SK-N-SH treated with all-trans-retinoic acid at 6 μM for 48 hours (cell line): ENCODE measurements around the gene GTF2A1.

Experiments used
- ATAC-seq: fragments of 200-7000 bp; cut with Tn5 transposase; 3 replicates; pipeline ENCODE4 v1.9.1; 2020; ENCODE audit warnings: mild to moderate bottlenecking, moderate library complexity
- ARNTL ChIP-seq: fragments of 450-650 bp; formaldehyde crosslinking; IDR thresholded peaks from 2 replicates; pipeline ENCODE4 v1.5.0; 2020; ENCODE audit warnings: low read depth, mild to moderate bottlenecking, moderate library complexity, borderline replicate concordance
- BACH2 ChIP-seq: fragments of 250-450 bp; sonication (Bioruptor Pico); IDR thresholded peaks from 2 replicates; pipeline ENCODE4 v1.9.0; 2021; ENCODE audit warnings: mild to moderate bottlenecking, borderline replicate concordance
- CSDC2 ChIP-seq: fragments of 250-450 bp; sonication (Bioruptor Pico); IDR thresholded peaks from 2 replicates; pipeline ENCODE4 v1.5.0; 2020; ENCODE audit warnings: mild to moderate bottlenecking, moderate library complexity
- ESRRG ChIP-seq: fragments of 250-450 bp; sonication (Bioruptor Pico); IDR thresholded peaks from 2 replicates; pipeline ENCODE4 v1.6.1; 2021; ENCODE audit warnings: mild to moderate bottlenecking
- GLIS3 ChIP-seq: fragments of 250-450 bp; sonication (Bioruptor Pico); IDR thresholded peaks from 2 replicates; pipeline ENCODE4 v1.5.0; 2020; ENCODE audit warnings: mild to moderate bottlenecking, moderate library complexity
- ISL1 ChIP-seq: fragments of 250-450 bp; sonication (Bioruptor Pico); IDR thresholded peaks from 2 replicates; pipeline ENCODE4 v2.1.2; 2022; ENCODE audit warnings: mild to moderate bottlenecking, moderate library complexity
- OSR1 ChIP-seq: fragments of 250-450 bp; sonication (Bioruptor Pico); IDR thresholded peaks from 2 replicates; pipeline ENCODE4 v1.8.0; 2022; ENCODE audit warnings: moderate library complexity, mild to moderate bottlenecking, inconsistent platforms
- PATZ1 ChIP-seq: fragments of 250-450 bp; sonication (Bioruptor Pico); IDR thresholded peaks from 2 replicates; pipeline ENCODE4 v1.8.0; 2020; ENCODE audit warnings: mild to moderate bottlenecking, moderate library complexity, borderline replicate concordance
- POU6F1 ChIP-seq: fragments of 250-450 bp; sonication (Bioruptor Pico); IDR thresholded peaks from 2 replicates; pipeline ENCODE4 v1.8.0; 2021; ENCODE audit warnings: low read depth, mild to moderate bottlenecking, moderate library complexity, borderline replicate concordance
- SNAI2 ChIP-seq: fragments of 250-450 bp; sonication (Bioruptor Pico); IDR thresholded peaks from 2 replicates; pipeline ENCODE4 v1.5.0; 2020; ENCODE audit warnings: mild to moderate bottlenecking, moderate library complexity
- TCF4 ChIP-seq: fragments of 250-450 bp; sonication (Bioruptor Pico); IDR thresholded peaks from 2 replicates; pipeline ENCODE4 v1.8.0; 2021; ENCODE audit warnings: mild to moderate bottlenecking, moderate library complexity, borderline replicate concordance
- TOX ChIP-seq: fragments of 250-450 bp; sonication (Bioruptor Pico); IDR thresholded peaks from 2 replicates; pipeline ENCODE4 v1.8.0; 2021; ENCODE audit warnings: mild to moderate bottlenecking, moderate library complexity, borderline replicate concordance
- TSHZ2 ChIP-seq: fragments of 250-450 bp; sonication (Bioruptor Pico); IDR thresholded peaks from 2 replicates; pipeline ENCODE4 v1.5.0; 2020; ENCODE audit warnings: mild to moderate bottlenecking, moderate library complexity
- ZC3H10 ChIP-seq: fragments of 250-450 bp; sonication (Bioruptor Pico); IDR thresholded peaks from 2 replicates; pipeline ENCODE4 v1.5.1; 2021; ENCODE audit warnings: mild to moderate bottlenecking, moderate library complexity
- ZFP3 ChIP-seq: fragments of 250-450 bp; sonication (Bioruptor Pico); IDR thresholded peaks from 2 replicates; pipeline ENCODE4 v1.5.0; 2020; ENCODE audit warnings: mild to moderate bottlenecking, moderate library complexity
- ZFP30 ChIP-seq: fragments of 450-650 bp; formaldehyde crosslinking; IDR thresholded peaks from 2 replicates; pipeline ENCODE4 v1.5.0; 2022; ENCODE audit warnings: mild to moderate bottlenecking, moderate library complexity
- ZNF565 ChIP-seq: fragments of 450-650 bp; formaldehyde crosslinking; conservative IDR thresholded peaks from 2 replicates; pipeline ENCODE4 v1.5.0; 2020; ENCODE audit warnings: low read depth, mild to moderate bottlenecking, moderate library complexity
- ZNF8 ChIP-seq: fragments of 450-650 bp; formaldehyde crosslinking; IDR thresholded peaks from 2 replicates; pipeline ENCODE4 v1.5.0; 2020; ENCODE audit warnings: mild to moderate bottlenecking, moderate library complexity
- TF ChIP-seq, protein P1 (sequence below): fragments of 250-450 bp; sonication (Bioruptor Pico); IDR thresholded peaks from 2 replicates; pipeline ENCODE4 v1.5.1; 2021; ENCODE audit warnings: mild to moderate bottlenecking, moderate library complexity

The GTF2A1 gene

DNA sequence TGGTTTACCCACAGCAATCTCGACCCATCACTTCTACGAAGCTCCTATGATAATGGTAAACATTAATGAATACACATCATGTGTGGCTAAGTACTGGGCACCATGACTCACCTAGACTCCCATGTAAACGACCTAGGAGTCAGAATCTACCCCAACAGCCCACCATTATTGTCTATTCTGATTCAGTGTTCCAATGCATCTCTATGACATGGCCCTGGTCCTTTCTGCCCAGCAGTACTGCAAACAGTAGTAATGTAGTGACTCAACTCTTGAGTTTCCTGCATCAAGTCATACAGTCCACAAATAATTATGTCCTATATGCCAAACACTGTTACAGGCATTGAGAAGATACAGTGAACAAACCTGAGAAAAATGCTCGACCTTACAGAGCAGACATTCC is 14.6 kb downstream of the GTF2A1 start (continued):
- TF ChIP-seq ZC3H10 (CRISPR knock-in tag), result no peak
- no peak for TF ChIP-seq ESRRG
- TF ChIP-seq ZFP3 (CRISPR knock-in tag), result no peak
- no peak for TF ChIP-seq GLIS3 (CRISPR knock-in tag)
- TF ChIP-seq, protein P1, sequence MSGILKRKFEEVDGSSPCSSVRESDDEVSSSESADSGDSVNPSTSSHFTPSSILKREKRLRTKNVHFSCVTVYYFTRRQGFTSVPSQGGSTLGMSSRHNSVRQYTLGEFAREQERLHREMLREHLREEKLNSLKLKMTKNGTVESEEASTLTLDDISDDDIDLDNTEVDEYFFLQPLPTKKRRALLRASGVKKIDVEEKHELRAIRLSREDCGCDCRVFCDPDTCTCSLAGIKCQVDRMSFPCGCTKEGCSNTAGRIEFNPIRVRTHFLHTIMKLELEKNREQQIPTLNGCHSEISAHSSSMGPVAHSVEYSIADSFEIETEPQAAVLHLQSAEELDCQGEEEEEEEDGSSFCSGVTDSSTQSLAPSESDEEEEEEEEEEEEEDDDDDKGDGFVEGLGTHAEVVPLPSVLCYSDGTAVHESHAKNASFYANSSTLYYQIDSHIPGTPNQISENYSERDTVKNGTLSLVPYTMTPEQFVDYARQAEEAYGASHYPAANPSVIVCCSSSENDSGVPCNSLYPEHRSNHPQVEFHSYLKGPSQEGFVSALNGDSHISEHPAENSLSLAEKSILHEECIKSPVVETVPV, result no peak
- no peak for TF ChIP-seq PATZ1 (CRISPR knock-in tag)
- no peak for TF ChIP-seq OSR1 (CRISPR knock-in tag)
- TF ChIP-seq POU6F1 (CRISPR knock-in tag), result no peak
- TF ChIP-seq ISL1 (CRISPR knock-in tag), result no peak
- no peak for TF ChIP-seq ZNF8 (CRISPR knock-in tag)
- no peak for TF ChIP-seq SNAI2 (CRISPR knock-in tag)

- TF ChIP-seq GLIS3 (CRISPR knock-in tag), result no peak
- no peak for ATAC-seq
Observed at GRCh38 chr14:81205639-81206038, 15.1 kb downstream of the GTF2A1 start.

GRCh38 chr14:81200054-81200453 is 20.7 kb downstream of the GTF2A1 start:
- ATAC-seq, result no peak
- TF ChIP-seq BACH2 (CRISPR knock-in tag), result no peak
- TF ChIP-seq ZNF565 (CRISPR knock-in tag), result no peak
- no peak for TF ChIP-seq TOX (CRISPR knock-in tag)
- TF ChIP-seq TSHZ2, result no peak
- TF ChIP-seq ZFP30 (CRISPR knock-in tag), result no peak
- no peak for TF ChIP-seq SNAI2 (CRISPR knock-in tag)
- no peak for TF ChIP-seq TCF4 (CRISPR knock-in tag)
- no peak for TF ChIP-seq ARNTL
- no peak for TF ChIP-seq CSDC2
- TF ChIP-seq POU6F1 (CRISPR knock-in tag), result no peak
- no peak for TF ChIP-seq ISL1 (CRISPR knock-in tag)
- TF ChIP-seq, protein P1, result no peak
- no peak for TF ChIP-seq GLIS3 (CRISPR knock-in tag)
